ENCODE measurements around the gene NEUROD4.

The NEUROD4 gene

DNA sequence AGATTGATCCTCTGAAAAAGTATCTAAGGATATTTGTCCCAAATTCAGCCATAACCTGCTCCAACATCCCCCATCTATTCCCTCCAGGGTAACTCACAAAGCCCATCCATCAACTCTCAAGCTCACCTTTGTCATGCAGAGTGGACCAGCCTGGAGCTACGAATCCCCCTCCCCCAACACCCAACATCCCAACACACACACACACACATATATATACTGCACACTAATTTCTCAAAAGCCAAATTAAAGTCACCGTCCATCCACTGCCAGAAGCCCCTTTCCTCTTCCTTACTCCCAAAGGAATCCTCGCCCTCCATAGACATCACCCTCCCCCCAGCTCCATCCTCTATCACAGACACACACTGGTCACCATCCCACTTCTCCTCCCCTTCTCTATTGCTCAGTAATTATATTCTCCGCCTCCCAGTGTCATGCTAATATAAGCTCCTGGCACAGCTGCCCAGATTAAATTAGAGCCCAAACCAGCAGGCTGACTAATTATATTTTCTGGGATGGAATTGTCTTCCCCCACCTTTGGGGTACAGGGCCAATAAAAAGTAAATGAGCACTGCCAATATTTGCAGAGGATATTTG, 21.7 kb upstream of the NEUROD4 start:
- DNase-seq (ENCODE audit: low spot score): no peak

DNA sequence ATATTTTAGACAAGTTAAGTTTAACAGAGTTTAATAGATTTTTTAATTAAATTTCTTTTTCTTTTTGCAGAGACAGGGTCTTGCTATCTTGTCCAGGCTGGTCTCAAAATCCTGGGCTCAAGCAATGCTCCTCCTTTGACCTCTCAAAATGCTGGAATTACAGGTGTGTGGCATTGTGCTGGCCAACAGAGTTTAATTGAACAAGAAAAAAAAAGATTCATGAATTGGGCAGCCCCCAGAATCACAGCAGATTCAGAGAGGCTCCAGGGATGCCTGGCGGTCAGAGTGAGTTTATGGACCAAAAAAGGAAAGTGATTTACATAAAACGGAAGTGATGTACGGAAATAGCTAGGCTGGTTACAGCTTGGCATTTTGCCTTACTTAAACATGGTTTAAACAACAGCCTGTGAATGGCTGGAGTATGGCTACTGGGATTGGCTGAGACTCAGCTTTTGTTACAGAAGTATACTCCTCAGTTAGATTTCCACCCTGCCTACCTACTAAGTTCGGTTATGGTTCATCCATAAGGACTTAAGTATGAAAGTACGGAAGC, 20.7 kb upstream of the NEUROD4 start:
- DNase-seq (ENCODE audit: low spot score): no peak

DNA sequence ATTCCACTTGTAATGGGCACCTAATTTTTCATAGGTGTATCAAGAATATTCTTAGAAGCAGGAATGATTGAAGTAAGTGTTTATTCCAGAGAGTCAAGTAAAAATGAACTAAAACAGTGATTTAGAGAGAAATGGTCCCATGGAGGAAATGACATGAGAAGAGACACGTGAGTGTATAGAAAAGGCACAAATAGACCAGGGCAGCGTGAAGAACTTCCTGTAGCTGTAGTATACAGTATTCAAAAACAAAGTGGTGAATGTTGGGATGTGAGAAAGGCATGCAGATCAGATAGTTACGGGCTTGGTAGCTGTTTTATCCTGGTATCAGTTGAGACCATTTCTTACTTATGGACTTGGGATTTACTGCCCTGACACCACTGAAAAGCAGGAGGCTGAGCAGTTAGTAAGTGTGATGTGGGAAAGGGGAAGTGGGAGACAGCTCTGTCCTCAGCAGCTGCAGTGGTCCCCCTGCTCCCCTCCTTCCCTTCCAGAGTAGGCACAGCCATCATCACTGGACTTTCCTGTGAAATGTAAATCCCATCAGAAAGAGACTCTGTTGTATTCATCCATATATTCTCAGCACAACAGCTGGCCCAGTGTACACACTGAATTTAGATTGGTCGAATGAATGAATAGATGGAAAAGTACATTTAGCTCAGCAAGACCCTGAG, 18.4 kb upstream of the NEUROD4 start:
- no peak for DNase-seq (ENCODE audit: low spot score)

DNA sequence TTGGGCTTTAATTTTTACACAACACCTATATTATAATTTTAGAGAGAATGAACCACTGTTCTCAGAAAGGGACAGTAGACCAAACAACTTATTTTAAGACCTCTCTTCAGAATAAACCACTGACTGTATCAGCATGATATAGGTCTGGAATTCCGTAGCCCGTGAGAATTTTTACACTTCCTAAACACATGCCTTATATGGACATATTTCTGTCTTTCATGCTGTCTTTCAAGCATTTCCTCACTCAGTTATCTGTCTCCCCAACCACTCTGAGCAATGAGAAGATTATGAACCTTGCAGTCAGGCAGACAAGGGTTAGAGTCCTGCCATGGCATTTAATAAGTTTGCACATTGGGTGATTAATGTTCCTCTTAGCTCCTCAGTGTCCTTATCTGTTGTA, 17.4 kb upstream of the NEUROD4 start:
- DNase-seq (ENCODE audit: low spot score): no peak

DNA sequence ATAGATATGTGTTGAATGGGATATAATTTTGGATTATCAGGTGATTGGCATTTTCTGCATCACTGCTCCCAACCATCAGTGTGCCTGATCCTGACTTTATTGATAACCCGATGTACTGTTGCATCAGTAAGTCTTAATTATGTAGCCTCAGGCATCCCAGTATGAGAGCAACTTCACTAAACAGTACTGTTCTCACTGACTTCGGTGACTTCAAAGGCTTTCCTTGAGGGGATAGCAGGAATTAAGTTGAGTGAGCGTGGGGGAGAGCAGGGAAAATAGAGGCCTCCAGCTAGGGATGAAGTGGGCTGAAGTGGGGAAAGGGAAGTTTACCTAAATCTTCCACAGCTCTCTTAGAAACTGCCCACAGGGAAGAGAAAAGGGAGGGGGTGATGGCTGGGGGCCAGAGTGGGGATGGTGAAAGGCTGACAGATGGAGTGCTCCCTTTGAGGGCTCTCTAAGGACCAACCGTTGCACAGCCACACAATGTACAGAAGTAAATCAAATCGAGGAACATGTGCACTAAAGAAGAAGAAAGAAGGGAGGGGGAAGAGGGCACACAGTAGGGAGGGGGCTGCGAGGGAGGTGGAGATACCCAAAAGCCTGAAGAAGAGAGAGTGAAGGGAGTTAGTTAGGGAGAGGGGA, 10.7 kb upstream of the NEUROD4 start:
- DNase-seq (ENCODE audit: low spot score): no peak

DNA sequence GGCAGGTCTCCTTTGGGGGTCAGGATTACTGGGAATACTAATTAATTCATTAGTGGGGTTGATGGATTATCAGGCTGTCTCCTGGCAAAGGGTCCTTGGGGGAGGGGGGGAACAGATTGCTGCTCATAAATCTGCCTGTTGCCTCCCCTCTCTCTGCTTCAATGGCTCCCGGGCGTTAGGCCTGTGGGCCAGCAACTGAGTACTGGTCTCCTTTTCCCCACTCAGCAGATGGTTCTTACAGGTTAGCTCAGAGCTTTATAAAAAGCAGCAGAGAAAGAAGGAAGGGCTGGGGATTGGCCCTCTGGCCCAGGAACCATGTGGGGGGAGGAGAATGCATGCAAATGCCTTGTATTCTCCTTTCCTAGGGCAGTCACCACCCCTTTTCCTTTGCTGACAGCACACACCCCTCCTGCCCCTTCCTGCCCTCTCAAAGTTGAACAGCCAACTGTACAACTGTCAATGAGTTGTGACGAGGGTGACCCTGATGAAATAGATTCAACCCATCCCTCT, 2.3 kb upstream of the NEUROD4 start:
- DNase-seq (ENCODE audit: low spot score): no peak

DNA sequence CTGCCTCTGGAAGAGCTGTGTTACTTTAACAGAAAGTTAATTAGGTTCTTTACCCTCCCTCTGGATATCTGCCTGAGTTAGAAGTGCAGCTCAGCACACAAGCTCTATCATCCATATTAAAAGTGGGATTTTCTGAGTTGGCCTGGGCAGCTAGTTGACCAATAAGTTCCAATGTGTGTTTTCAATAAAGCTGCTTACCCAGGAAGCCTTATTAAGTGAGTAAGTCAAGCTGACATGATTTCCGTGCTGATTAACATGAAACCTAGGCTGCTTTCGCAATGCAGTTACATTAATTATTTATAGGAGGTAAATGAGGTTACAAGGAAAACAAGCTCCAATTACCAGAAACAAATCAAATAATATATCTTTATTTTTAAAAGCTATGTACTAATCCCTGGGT, 4.8 kb downstream of the NEUROD4 start:
- no peak for DNase-seq (ENCODE audit: low spot score)

DNA sequence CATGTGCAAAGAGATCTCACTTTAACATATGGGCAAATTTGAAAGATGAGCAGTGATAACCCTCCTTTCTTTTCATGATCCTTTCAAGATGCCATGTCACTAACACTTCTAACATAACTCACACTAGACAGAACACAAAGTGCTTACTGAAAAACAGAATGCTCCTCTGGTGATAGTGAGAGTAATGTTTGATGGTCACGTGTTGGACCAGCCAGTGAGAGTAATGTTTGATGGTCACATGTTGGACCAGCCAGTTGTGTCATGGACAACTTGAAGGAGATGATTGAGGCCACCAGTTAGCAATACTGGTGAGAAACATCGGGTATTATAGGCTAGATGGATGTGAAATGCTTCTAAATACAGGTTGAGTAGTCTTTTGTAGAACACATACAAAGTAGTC, 5.7 kb downstream of the NEUROD4 start:
- no peak for DNase-seq (ENCODE audit: low spot score)

DNA sequence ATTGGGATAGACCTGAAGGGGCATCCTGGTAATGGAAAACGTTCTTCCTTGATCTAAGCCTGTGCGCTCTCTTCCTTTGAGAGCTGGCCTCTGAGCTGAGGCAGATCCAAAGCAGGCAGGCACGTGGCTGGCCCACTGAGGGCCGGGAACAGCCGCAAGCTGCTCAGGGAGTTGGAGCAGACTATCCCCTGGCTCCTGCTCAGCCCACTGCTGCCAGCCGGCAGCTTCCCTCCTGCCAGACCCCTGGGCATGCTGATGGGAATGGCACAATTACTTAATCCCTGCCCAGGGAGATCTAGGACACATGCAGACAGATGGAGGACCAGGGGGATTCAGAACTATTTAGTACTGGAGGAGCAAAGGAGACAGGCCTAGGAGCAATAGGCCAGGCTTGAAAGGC, 14.4 kb downstream of the NEUROD4 start:
- DNase-seq (ENCODE audit: low spot score): no peak

DNA sequence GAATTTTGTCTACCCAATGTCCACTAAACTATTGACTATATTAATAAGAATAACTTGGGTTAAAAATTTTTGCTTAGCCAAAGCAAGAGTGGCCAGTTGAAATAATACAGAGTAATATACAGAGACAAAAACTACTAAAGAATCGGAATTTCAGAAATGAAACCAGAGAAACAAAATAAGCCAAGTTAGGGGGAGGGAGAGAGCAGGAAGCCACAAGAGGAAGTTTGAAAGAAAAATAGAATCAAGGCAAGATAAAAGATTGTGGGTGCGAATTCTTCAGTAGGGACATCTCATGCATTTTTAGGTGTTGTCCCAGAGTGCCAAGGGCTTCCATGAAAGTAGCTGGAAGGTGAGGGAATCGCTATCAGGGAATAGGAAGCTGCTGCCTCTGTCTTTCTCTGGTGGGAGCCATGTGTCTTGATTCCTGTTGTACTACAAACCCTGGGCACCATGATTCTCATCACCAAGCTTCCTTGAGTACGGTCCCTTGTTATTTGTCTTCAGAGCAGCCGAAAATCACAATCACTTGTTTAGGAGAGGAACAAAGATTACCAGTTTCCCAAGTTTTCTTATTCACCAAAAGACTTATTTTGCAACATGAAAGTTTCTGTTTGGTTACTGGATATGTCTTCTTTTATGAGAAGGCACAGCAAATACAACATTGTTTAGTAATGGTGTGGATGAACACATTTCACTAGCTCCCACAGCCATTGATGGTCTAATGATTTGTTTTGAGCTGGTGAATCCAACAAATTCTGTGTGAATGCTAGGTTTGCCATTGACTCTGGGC, 16.7 kb downstream of the NEUROD4 start:
- DNase-seq (ENCODE audit: low spot score): no peak

DNA sequence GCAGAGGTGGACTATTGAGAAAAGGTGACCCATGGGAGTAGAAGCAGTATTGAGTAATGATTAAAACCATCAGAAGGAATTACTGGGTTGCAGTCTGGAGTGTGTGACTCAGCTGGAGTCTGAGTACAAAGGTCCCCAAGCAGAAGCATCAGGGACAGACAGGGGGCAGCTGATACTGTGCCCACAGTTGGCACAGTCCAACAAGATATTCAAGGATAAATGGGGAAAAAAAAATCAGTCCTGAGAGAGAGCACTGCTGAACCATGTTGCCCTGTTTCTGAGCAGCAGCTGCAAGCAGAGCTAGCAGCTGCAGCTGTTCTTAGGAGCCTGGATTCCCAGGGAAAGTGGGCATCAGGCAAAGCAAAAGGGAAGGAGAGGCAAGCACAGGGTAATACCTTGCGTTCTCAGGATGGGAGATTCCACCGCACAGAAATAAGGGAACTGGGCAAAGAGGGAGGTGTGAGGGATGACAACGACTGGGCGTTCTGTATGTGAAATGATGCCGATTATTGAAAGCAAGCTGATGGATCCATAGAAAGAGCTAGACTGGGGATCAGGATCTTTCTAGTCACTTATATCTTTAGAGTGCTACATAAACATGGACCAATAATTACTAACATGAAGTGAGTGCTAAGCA, 17.7 kb downstream of the NEUROD4 start:
- DNase-seq (ENCODE audit: low spot score): no peak

DNA sequence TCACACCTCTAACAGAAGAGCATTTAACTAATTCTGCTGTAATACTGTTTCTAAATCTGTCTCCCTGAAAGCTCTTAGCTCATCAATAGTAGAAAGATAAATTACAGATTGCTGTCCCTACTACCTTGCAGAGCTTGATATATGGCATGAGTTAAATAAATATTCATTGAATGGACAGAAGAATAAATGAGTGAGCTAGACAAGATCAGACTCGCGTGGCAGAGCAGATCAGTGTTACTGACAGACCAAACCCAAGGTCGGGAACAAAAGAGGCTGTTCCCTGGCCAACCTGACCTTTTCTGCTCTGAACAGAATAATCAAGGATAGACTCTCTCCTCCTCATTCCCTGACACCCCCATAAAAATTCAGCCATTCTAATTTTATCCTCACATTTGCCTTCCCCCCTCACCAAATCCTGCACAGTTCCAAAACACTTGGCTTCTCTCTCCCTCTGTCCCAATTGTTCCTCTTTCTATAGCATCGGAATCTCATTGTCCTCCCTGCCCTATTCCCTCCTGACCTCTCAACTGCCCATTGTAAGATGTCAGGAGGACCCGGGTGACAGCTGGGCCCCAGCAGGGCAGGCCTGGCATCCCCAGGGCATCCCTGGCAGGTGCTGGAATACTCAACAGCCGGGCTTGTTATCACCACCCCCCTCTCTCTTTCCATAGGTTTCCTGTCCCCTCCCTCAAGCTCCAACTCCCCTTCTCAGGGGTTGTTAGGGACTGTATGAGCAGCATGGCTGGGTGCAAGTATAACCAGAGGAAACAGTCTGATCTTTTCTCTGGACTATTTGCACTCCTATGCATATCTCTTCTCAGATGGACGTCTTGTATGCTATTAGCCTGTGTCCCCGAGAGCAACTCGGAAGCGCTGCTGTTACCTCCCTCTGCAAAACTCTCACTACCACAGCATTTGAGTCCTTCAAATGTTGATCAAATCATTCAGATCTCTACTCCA, 19.9 kb downstream of the NEUROD4 start:
- no peak for DNase-seq (ENCODE audit: low spot score)

DNA sequence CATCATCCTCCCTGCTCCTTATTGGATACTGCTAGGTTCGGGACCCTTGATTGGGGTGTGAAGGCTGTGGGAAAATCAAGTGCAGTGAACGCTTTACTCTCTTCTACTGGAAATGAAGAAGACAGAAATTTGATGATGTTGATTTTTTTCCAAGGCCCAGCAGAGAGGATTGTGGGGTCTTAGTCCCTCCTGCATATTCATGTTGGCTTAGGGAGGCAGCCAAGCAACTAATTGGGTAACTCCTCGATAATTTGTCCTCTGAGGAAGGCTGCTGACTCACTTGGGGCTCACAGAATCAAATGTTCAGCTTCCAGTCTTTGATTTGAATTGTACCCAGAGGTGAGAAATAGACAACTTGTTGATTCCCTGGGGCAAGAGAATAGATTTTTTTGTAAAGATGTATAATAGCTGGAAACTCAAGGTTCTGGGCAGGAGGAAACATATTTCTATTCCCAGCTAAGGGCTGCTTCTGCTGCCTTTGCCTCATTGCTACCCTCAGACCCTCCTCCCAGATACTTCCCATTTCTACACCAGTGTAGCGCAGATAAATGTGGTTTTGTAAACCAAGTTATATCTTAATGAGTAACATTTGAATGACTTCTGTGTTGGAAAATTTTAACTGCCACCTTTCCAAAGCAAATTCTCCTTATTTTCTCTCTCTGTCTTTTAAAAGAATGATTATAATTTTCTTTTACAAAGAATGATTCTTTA, 21.7 kb downstream of the NEUROD4 start:
- no peak for DNase-seq (ENCODE audit: low spot score)

DNA sequence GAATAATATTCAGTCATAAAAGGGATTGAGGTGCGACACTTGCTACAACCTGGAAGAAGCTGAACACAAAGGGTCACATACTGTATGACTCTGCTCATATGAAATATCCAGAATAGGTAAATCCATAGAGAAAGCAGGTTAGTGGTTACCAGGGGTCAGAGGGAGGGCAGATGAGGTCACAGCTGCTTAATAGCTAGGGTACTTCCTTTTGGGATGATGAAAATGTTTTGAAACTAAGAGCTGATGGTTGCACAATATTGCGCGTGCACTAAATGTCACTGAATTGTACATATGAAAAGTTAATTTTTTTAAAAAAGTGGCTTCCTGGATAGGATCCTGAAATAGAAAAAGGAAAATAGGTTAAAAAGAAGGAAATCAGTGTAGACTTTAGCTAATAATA, 23.8 kb downstream of the NEUROD4 start:
- DNase-seq (ENCODE audit: low spot score): no peak

DNA sequence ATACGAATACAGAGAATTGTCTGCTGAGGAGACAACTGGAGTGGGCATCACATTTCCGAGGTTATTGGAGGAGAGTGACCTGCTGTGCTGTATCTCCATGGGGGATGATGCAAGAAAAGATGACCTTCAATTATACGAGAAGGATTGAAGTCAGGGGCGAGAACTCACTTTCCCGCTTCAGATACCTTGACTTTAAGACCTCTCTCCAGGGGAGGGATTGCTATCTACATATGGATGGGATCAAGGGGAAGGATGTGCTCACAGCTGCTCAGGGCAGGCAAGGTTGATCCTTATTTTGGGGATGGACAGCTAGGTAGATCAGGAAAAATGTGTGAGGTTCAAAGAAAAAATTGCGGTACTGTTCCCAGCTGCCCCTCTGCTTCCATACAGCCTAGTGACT, 24.4 kb downstream of the NEUROD4 start:
- no peak for DNase-seq (ENCODE audit: low spot score)

DNA sequence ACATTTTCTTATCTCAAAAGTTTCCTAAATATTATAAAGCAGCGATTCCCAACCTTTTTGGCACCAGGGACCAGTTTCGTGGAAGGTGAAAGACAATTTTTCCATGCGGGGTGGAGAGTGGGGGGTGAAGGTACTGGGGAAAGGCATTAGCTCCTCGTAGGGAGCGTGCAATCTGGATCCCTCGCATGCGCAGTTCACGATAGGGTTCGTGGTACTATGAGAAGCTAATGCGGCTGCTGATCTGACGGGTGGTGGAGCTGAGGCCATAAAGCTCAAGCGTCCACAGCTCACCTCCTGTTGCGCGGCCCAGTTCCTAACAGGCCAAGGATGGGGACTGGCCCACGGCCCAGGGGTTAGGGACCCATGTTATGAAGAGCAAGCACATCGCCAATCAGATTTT, 29.9 kb downstream of the NEUROD4 start:
- DNase-seq (ENCODE audit: low spot score): no peak

DNA sequence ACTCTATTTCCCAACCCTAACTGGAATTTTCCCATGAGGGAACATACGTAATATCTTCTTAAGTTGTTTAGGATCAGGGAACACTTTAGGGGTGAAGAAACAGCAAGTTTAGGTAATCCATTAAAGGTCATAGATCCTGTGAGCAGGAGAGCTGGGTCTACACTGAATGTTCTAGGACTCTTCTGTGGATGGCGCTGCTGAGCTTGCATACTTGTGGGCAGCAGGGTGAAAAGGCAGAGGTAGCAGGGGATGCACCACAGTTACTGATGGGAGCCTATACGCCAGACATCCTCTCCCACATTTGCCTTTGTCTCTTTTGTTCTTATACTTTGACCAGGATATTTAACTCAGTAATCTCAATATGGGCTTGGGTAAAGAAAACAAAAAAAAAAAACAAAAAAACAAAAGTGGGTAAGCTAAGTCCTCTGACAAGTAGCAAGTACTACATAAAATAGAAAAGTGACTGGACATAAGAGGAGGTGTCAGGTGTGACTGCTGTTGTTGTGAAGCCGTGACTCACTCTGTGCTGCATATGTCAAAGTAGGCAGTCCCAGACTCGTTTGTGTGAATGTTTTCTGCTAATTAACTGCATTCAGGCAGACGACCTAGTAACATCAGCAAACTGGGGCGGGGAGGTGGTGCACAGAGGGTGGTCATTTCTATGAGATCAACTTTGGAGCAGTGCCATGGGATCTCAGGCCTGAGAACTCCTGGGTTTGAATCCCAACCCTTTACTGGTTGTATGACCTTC, 31.6 kb downstream of the NEUROD4 start:
- DNase-seq (ENCODE audit: low spot score): no peak

DNA sequence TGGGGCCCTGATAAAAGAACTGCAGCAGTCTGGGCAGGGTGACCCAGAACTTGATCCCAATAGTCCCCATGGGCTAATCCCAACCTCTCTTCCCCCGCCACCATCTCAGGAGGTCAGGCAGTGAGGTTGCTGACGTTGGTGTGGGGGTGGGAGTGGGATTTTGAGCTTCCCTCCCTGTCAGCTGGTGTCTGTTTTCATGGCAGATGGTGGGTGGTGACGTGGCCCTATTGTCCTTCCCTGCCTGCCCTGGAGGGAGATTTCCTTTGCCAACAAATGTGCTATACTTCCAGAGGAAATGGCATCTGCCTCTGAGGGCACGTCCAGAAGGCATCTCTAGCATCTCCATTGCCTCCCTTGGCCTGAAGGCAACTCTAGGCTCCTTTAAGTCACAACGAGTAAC, 37.7 kb downstream of the NEUROD4 start:
- no peak for DNase-seq (ENCODE audit: low spot score)

DNA sequence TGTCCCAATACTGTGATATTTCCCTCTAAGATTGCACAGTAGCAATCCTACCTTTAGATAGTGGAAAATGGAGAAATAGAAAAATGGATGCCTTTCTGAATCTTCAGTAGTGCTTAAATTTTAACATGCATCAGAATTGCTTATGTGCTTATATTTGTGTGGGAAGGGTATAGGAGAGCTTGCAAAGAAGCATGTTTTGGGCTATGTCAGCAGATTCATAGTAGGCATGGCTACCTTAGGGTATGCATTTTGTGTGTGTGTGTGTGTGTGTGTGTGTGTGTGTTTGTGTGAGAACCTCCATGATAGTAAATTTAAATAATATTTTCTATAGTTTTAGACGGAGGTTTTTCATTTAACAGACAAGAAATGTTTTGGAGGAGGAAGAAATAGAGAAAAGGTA, 38.3 kb downstream of the NEUROD4 start:
- no peak for DNase-seq (ENCODE audit: low spot score)

All from HuH-7.5 (cell line).